Islet precursor cell (in vitro differentiated cells): ENCODE measurements around the gene SLC35F3.
"Not testable (repeated sequence)": the region's sequence is repeated elsewhere in the genome, so short reads cannot be mapped to it uniquely, and the experiment has no call there.

Experiments
- DNase-seq: peaks from one replicate; pipeline ENCODE4 v3.0.0-alpha.2; 2018

SLC35F3 gene

DNA sequence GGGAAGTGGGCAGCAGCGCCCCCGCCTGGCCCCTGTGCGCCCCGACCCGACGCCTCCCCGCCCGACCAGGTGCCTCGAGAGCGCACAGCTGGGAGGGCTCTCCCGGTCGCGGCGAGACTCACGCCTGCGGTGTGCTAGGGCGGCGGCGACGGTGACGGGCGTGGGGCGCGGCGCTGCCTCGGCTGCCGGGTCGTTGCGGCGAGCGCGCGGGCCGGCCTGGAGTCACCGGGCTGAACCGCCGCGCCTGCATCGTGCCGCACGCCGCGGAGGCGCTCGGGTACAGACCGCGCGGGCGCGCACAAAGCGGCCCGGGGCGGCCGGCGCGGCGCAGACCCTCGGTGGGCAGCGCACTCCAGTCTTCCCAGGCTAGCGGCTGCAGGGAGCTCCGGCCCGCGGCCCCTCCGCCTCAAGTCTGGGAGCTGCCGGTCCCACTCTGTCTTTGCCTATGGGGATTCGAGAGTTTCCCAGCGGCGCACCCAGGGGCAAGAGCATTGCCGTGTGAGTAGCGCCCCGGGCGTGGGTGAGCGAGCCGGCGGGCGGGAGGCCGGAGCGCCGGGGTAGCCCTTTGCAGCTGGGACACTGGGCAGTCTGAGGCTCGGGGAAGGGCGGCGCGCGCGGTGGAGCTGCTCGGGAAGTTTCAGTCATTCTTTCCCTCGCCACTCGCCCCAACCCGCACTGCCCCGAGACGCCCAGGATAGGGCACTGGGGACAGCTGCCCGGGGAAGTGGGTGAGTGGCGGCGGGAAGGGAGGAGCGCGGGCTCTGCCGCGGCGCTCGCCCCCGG lies at the start of gene SLC35F3:
TSS of gene SLC35F3 (plus strand) at position 44 of the 783 bp plus-strand sequence.
- peak; percentile 86 for DNase-seq

- no peak for DNase-seq
Observed at GRCh38 chr1:233859446-233859845, 45.0 kb upstream of the SLC35F3 start.

- DNase-seq = no peak
Observed at GRCh38 chr1:233863901-233864545, 40.5 kb upstream of the SLC35F3 start.

DNA sequence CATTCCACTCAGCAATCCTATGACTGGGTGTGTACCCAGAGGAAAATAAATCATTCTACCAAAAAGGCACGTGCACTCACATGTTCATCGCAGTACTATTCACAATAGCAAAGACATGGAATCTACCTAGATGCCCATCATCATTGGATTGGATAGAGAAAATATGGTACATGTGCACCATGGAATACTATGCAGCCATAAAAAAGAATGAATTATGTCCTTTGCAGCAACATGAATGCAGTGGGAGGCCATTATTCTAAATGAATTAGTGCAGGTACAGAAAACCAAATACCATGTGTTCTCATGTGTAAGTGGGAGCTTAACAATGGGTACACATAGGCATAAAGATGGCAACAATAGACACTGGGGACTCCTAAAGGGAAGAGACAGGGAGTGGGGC lies 39.9 kb upstream of the SLC35F3 start:
- no peak for DNase-seq

- DNase-seq = no peak
Observed at GRCh38 chr1:233865216-233865615, 39.3 kb upstream of the SLC35F3 start.

DNA sequence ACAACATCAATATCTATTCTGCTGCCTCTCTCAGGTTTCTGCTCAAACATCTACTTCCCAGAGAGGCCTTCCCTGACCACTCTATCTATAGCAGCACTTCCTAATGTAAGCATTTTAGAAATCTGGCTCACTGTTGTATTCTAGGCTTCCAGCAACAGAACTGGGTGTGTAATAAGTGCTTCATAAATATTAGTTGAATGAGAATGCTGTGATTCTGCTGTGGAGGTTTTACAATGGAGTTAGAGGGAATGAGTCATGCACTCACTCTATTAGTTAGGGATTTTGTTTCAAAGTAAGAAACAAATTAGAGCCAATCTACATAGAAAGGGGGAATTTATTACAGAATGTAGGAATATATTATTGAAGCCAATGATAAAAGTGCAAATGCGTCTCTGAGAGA lies 38.6 kb upstream of the SLC35F3 start:
- DNase-seq = no peak

- DNase-seq = no peak
Observed at GRCh38 chr1:233867028-233867427, 37.4 kb upstream of the SLC35F3 start.

DNA sequence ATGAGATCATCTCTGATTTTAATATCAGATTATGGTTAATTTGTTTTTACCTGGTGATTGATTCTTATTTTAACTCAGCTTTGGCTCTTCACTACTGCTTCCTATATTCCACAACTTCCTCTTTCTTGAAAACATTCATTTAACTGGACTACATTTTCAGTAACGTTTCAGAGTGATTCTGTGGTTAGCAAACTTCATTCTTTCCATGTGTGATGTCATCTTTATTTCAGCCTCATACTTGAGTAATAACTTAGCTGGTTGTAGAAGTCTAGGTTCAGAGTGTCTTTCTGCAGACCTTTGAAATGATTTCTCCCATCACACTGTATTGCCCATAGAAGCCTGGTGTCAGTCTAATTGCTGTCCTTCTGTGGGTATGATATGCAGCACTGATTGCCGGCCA lies 36.0 kb upstream of the SLC35F3 start:
- no peak for DNase-seq

DNA sequence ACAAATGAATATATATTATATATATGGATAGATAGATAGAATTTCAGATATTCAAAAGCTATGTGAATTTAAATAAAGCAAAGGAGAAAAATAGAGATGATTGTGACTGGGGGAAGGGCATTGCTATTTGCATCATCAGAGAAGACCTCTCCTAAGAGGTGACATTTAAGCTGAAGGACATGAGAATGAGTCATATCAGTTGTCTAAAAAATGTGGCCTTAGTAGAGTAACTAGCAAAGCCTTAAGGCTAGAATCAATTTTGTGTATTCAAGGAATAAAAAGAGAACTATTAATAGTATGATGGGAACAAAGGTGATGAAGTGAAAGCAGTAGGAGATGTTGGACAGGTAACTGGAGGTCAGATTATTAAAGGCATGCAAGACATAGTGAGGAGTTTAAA lies 34.8 kb upstream of the SLC35F3 start:
- DNase-seq = no peak

- DNase-seq = no peak
Observed at GRCh38 chr1:233873666-233874065, 30.8 kb upstream of the SLC35F3 start.

- no peak for DNase-seq
Observed at GRCh38 chr1:233879841-233880240, 24.6 kb upstream of the SLC35F3 start.

DNA sequence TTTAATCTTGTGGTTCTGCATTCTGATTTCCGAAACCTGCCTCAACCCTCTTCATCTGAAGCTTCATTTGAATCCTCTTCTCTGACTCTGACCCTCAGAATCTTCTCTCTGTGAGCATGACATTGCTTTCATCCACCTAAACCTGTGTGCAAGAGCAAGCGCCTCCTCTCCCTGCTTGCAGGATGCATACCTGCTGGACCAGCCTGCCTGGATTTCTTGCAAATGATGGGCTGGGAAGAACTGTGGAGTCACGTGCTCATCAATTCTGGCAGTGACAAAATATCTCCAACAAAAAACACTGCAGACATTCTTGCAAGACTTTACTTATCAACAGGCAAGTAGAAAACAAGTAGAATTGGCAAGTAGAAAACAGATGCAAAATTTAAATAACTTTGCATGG lies 20.8 kb upstream of the SLC35F3 start:
- DNase-seq = peak; percentile 67

DNA sequence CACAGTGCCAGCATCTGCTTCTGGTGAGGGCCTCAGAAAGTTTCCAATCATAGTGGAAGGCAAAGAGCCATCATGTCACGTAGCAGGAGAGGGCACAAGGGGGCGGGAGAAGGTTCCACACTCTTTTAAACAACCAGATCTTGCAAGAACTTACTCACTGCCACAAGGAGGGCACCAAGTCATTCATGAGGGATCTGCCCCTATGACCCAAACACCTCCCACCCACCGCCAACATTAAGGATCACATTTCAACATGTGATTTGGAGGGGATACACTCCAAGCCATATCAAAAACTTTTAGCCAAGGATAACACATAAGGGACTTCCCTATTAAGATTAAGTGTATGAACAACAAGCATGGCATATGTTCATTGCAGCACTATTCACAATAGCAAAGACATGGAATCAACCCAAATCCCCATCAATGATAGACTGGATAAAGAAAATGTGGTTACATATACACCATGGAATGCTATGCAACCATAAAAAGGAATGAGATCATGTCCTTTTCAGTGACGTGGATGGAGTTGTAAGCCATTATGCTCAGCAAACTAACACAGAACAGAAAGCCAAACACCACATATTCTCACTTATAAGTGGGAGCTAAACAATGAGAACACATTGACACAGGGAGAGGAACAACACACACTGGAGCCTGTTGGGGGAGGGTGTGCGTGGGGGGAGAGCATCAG lies 19.9 kb upstream of the SLC35F3 start:
- no peak for DNase-seq

- DNase-seq = no peak
Observed at GRCh38 chr1:233885196-233885920, 19.1 kb upstream of the SLC35F3 start.

GRCh38 chr1:233891151-233891550 lies 13.3 kb upstream of the SLC35F3 start:
- not testable (repeated sequence) for DNase-seq

- DNase-seq = no peak
Observed at GRCh38 chr1:233897325-233898162, 6.9 kb upstream of the SLC35F3 start.

- DNase-seq = no peak
Observed at GRCh38 chr1:233901495-233901894, 3.0 kb upstream of the SLC35F3 start.

DNA sequence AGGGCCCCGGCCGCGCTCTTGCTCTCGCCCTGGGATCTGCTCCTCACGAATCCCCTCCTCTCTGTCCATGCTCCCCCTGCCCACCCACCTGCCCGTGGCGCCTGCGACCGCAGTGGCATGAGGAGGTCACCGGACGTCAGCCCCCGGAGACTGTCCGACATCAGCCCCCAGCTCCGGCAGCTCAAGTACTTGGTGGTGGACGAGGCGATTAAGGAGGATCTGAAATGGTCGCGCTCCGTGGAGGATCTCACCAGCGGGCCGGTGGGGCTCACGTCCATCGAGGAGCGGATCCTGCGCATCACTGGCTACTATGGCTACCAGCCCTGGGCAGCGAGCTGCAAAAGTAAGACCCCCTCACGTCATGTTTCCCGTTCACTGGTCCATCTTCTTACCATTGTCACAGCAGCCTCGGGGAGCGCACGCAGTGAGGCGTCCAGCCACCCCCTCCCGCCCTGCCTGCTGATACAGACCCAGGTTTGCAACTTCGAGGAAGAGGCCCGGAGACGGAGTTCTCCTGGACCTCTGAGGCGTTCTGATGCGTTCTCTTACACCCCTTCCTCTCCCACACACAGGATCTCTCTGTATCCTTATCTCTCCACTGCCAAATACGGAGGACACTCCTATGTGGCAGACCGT lies 1.1 kb downstream of the SLC35F3 start:
- DNase-seq = no peak

DNA sequence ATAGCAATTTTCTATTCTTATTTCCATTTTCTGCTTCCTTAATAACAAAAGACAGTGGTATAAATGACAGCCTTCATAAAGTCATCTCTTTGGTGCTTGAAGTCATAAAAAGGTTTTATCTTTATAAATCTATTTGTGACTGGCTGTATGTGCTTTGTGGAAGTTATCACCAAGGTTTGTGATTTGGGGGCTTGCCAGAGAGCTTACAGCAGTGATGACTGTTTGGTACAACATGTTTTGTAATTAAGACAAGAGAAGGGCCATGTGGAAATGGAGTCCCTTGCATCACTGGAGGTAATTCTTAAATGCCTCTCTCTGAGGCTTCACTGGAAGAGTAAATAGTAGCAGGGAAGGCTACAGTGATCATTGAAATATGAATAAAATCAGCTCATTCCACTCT lies 2.7 kb downstream of the SLC35F3 start:
- DNase-seq = no peak

DNA sequence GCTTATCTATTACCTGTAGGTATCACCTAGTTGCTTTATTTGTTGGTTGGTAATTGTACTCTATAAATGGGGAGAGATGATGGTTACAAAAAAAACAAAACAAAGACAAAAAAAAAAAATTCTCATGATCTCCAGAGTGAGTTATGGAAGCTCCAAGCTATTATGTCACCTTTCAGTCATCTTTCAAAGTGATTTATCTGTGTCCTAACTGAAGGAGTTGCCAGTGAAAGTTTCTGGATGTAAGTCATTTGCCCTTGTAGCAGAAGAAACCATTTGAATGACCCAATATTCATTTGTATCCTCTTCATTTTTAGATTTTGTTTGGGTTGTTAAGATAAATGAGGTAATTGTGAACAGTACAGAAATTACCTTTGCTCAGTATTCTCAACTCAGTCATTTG lies 3.6 kb downstream of the SLC35F3 start:
- no peak for DNase-seq

DNA sequence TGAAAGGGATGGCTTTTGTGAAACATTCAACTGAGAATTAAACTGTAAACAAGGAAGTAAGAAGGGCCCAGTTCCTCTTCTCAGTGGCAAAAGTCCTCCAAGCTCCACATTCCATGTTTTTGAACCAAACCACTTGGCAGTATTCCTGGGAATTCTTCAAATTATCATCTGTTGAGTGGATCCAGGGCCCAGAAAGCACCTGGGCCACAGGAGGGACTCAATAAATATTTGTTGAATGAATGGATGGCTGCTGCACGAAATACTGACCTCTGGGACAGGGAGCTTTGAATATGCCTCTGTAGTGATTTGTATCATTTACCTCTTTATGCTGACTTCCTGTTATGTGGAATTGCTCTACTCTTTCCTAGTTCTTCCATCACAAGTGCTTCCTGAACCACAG lies 4.7 kb downstream of the SLC35F3 start:
- DNase-seq = peak; percentile 51

- DNase-seq = no peak
Observed at GRCh38 chr1:233912447-233912846, 8.0 kb downstream of the SLC35F3 start.
